ENCODE results near the gene CHRNE.

CHRNE gene

DNA sequence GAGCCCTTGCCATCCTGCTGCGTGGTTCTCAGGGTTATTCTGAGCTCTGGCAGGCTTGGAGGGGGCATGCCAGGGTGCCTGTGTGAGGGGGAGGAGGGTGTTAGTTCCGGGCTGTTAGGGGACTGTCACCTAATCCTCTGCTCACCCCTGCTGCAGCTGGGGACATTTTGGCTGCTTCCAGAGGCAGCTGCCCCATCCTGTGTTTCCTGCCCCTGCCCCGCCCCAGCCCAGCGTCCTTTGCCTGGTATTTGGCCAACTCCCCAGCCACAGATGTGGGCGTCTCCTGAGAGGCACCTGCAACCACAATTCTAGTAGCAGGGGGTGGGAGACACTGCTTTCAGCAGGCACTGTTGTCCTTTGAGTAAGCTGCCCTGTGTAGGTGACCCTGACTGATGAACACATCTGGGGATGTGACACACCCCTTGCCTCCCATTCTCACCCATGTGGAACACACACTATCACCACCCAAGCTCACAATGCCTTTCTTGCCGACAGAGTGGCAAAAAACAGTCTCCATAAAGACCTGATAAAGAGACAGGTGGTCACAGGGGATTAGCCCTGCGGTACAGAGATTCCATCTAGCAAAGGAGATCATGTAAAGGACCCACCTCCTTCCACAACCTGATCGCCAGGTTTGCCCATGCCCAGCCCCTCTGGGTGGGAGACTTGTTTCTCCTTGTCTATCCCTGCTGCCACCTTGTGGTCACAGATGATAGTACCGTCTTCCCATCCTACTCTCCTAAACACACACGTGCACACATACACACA lies at the start of gene CHRNE:
TSS of gene CHRNE (minus strand) at position 48 of the 768 bp plus-strand sequence. CDS start at position 13, 35 bp downstream.
- DNase-seq: peak; percentile 76

DNA sequence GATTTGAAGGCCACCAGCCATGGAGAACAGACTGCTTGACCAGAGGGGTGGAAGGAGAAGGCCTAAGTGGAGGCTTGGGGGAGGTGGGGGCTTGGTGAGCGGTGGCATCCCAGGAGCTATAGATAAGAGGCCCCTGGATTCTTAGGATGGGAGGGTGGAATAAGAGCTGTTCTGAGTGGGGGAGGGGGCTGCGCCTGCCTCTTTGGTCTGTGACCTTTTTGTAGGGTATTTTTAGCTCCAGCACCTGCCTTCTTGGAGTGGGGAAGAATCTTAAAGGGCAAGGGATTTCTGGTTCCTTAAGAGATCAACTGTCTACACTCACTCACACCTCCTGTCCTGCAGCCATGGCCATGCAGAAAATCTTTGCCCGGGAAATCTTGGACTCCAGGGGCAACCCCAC lies 48.6 kb upstream of the CHRNE start:
- no peak for DNase-seq

DNA sequence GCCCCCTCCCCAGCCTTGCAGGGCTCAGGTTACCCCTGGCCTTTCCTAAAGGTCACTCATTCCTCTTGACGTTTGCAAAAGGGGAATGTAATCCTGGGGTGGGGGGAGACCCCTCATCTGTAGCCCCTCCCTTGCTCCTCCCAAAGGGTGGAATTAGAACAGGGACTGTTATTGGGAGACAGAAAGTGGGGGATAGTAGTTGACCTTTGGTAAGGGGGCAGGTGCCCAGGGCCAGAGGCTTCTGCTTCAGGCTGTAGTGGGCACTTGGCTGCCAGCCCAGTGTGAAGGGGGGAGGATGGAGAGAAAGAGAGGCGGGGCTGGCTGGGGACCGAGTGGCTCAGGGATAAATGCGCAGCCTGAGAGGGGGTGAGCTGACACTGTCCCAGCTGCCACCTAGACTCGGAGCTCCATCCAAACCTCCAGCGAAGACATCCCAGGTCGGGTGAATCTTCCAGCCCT lies 47.9 kb upstream of the CHRNE start, which contains the start of gene ENO3:
TSS of gene ENO3 (plus strand) at position 374 of the 459 bp plus-strand sequence. CDS start 711 bp downstream, outside the sequence.
- no peak for DNase-seq

DNA sequence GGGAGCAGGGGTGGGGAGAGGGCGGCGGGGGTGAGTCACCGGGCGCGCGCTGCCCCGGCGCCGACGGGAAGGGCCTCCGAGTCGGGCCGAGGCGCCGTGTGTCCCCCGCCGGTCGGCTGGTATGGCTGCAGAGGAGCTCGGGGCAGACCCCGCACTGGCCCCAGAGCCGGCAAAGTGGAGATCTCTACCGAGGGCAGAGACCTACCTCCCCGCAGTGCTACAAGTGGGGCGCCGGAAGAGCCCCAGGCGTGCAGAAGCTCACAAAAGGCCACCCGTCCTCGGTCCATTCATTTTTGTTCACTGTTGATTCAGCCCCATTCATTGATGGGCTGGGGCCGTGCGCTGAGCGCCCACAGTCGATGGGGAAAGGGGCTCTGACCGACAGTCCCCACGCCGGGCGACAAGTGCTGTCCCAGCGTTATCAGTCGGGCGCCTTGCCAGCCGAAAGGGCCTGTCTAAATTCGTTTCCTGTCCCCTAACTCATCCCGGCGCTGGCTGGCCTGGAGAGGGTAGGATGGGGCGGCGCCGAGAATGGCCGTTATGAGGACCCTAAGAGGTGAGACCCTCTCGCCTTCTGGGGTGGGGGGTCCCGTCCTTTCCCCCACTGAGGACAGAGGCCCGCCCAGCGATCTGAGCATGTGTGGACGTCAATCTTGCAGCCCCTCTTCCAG lies 47.3 kb upstream of the CHRNE start:
- peak; percentile 41 for DNase-seq

DNA sequence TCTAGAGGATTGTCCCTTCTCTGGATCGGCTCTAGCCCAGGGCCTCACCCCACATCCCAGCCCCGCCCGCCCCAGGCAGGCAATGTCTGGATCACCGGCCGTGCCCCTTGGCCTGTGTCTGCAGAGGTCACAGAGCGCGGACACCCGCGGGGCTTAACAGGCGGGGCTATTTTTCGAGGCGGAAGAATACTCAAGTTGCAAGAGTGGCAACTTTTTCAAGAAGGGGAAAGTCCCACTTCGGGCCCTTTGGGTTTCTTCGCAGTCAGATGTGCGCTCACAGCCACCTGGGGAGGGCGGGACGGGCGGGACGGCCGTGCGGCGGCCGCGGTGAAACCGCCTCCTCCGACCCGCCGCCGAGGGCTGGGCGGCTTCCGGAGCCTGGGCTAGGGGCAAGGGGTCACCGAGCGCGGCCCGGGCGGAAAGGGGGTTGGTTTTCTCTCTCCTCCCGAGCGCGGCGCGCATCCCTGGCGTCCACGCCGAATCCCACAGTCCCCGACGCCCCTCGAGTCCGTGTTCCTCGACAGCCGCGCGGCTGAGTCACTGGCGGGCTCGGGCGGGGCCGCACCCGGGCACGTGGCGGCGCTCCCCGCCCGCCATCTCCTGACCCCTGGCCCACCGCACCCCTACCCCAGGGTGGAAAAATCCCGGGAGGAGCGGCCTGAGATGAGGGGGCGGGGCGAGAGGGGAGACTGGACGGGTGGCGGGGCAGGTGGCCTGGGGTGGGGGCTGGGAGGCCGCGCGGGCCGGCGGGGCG lies 46.6 kb upstream of the CHRNE start:
- DNase-seq: peak; percentile 75

DNA sequence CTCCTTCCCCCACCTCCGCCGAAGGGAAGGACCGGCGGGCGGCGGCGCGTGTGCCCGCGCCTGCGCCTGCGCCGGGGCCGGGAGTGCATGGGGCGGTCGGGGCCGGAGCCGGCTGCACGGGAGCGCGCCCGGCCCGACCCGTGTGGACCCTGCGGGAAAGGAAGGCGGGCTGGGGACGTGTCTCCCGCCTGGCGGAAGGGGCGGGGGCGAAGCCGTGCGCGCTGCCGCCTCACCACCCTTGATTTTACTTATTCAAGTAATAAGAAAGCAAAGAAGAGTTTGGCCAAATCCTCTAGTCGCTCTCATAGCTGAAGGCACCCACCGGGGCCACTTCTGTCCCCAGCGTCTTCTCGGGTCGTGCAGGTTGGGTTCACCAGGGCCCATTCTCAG lies 46.0 kb upstream of the CHRNE start:
- DNase-seq: peak; percentile 76

DNA sequence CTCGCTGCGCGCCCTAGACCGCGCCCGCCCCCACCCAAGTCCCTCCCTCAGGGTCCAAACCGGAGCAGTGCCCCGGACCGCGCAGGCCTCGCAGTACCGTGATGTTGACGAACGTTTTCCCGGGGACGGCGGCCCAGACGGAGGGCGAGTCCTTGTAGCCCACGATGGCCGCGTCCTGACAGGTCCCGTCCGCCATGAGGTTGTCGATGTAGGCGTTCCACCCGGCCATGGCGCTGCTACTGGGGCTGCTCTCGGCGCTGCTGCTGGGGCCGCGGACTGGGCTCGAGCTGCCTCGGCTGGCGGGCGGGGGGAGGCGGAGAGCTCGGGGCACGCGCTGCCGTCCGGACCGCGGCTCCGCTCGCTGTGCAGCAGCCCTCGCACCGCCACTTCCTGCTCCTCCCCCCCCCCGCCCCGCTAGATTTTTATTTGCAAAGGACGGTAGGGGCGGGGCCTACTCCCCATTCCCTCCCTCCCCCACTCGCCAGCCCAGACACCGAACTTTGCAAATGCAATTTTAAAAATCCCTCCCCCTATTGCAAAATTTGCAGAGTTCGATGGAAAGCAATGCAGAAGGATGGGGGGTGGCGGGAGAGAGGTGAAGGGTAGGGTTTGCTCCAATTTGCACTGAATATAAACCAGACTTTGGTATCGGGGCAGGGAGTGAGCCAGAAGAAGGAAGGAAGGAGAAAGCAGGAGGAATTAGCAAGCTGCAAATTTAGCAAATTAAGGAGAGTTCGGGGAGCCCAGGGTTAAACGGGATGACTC lies 45.5 kb upstream of the CHRNE start, which contains the start of gene PFN1:
TSS of gene PFN1 (minus strand) at position 365 of the 765 bp plus-strand sequence. CDS start at position 229, 136 bp downstream.
- peak; percentile 93 for DNase-seq

DNA sequence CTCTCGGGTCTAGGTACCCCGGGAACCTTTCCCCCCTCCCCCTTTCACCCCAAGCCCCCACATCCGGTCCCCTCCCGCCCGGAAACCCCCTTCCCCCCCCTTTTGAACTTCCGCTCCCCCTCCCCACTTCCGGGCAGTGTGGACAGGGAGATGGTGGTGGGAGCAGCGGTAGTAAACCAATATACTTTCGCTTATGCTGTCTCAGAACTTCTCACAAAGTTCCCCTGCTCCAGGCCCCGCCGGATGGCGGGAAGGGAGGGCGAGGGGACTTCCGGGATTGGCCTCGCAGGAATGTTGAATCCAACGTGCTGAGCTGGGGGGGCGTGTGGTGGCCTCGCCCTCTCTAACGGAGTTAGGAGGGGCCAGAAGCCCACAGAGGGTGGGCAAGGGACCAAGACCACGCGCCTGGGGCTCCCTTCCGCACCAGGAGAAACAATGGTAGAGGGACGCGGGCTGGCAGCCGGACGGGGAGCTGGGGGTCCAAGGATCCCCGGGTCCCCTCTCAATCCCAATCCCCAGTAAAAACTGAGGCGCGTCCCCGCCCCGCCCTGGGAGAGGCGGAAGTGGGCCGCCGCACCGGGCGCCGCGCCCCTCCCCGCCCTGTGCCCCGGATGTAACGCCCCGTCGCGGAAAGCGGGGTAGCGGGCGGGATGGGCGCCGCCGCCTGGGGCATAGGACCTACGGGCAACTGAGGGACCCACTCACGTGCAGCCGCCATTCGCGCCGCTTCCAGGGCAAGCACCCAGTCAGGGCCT lies 44.7 kb upstream of the CHRNE start:
- DNase-seq: peak; percentile 72

DNA sequence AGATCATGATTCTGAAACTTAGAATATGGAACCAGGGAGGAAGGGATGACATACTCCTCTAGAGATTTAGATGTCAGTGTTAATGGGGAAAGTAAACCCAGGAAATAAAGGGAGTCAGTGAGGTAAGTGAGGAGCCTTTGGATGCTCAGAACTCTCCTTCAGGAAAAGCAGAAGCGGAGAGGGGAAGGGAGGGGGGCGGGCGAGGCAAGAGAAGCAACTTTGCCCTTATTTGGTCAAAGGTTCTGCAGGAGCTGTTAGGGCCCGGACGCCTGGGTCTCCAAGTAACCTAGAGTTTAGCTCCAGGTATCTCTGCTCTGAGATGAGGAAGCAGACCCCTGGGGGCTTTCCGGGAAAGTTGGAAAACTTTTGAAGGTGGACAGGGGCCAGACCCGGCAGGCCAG lies 44.1 kb upstream of the CHRNE start:
- peak; percentile 27 for DNase-seq

DNA sequence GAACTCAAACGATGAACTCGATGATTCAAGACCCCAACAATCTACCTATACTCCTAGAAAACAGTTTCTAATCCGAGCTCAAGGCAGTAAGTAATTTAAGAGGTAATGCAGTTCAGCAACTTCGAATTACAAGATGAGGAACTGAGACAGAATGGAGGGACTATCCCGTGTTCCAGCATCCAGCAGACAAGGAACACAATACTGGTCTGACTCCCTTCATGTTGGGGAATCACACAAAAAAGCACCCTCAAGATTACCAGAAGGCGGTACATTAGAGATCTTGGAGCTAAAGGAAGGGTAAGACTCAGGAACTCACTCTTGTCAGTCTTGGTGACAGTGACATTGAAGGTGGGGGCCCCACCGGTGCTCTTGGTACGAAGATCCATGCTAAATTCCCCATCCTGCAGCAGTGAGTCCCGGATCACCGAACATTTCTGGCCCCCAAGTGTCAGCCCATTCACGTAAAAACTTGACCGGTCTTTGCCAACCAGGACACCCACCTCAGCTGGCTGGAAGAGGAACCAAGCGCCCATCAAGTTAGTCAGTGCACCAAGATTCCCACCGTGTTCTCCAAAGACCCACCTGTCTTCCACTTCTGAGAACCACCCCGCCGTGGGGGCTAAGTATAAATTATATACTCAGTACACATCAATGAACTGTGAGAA lies 43.5 kb upstream of the CHRNE start:
- DNase-seq: no peak

DNA sequence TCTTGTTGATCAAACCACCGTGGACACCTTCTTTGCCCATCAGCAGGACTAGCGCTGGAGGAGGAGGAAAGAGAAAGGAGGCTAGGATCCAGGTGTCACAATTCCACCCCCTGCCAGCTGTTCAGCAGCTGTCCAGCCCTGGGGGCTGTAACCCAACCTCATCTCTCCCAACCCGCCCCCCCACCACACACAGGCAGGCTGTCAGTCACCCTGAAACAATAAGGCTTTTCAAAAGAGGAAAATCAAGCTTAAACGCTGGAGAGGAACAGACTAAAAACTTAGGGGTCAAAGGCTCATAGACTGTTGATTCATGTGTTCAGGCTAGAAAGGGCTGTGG lies 43.0 kb upstream of the CHRNE start:
- no peak for DNase-seq

DNA sequence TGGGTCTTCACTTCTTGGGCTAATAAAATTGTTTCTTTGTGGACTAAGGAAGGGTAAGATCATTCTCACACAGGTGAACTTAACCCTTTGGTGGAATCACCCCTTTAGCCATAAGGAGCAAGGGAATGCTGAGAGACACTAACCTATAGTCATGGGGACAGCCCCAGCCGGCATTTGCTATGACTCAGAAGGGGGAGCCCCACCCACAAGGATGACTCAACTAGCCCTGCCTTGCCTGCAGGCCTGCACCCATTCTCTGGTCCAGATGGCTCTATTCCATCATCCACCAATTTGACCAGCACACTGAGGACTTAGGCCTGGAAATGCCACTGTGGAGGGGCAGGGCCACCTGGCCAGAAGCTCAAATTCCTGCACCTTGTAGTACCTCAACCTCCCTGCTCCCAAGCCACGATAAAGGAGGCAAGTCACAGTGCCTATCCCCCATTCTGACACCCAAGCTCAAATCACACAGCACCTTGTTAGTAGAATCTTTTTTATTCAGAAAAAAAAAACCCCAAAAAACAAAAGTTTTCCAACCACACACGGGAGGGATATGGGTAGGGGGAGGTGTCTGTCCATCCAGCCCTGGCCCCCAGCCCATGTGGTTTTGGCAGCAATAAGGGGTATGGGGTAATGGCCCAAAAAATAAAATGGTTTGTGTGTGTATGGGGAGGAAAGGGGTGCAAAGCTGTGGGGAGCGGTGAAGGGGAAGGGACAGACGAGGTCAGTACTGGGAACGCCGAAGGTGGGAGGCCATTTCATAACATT lies 42.5 kb upstream of the CHRNE start:
- DNase-seq: peak; percentile 88

DNA sequence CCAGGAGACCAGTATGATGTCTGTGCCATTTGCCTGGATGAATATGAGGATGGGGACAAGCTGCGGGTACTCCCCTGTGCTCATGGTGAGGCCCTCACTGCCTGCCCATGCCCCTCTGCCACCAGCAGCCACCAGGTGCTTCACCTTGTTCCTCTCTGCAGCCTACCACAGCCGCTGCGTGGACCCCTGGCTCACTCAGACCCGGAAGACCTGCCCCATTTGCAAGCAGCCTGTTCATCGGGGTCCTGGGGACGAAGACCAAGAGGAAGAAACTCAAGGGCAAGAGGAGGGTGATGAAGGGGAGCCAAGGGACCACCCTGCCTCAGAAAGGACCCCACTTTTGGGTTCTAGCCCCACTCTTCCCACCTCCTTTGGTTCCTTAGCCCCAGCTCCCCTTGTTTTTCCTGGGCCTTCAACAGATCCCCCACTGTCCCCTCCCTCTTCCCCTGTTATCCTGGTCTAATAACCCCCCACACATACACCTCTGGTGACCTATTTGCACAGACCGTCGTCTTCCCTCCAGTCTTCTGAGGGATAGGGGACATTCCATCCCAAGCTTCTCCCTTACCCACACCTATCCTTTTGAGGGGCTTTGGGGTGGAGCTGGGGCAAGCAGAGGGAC lies 41.8 kb upstream of the CHRNE start:
- DNase-seq: peak; percentile 28

DNA sequence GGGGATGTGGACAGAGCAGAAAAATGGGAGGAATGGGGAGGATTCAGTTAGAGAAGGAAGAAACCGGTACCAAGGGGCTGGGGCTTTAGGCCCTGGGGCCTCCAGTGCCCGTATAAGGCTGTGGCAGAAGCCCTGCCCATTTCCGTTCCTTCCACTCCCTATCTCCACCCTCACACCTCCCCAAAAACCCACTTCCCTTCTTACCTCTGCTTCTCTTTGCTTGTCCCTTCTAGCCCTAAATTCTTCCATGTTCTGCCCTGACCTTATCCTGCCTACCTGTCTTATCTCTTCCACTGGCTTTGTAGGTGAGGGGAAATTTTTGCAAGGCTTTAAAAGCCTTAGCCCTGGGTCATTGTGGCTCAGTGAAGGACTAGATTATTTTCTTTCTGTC lies 41.3 kb upstream of the CHRNE start:
- no peak for DNase-seq

DNA sequence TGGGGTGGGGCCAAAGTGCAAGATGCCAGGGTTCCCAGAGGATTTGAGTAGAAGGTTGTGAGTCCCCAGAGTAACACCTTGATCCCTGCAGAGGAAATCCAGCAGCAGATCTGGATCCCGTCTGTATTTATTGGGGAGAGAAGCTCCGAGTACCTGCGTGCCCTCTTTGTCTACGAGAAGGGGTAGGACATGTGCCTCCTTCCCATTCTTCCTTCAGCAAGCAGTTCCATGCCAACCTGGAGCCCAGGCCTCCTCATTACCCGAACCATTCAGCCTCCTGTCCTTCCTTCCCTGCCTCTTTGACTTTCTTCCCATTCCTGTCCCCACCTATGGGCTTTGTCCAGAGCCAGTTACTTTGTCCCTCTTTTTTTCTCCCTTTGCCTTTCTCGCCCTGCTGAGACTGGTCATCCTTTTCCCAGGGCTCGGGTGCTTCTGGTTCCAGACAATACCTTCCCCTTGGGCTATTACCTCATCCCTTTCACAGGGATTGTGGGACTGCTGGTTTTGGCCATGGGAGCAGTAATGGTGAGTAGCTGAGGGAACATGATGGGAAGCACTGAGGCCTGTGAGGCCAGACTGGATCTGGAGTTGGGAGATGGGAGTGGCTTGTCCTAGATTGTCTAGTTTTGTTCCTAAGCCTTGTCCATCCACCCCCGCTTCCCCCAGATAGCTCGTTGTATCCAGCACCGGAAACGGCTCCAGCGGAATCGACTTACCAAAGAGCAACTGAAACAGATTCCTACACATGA lies 40.0 kb upstream of the CHRNE start:
- no peak for DNase-seq

DNA sequence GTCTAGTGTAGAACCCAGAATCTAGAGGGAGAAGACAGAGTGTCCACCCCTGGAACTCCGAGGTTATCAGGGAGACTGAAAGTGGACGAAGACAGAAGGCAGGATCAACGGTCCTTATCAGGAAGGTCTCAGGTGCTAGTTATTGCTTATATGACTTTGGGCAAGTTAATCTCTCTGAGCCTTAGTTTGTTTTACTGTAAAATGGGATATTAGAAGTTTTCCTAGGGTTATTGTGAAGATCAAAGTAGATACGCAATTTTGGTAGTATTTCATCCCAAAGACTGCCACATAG lies 38.4 kb upstream of the CHRNE start:
- no peak for DNase-seq

DNA sequence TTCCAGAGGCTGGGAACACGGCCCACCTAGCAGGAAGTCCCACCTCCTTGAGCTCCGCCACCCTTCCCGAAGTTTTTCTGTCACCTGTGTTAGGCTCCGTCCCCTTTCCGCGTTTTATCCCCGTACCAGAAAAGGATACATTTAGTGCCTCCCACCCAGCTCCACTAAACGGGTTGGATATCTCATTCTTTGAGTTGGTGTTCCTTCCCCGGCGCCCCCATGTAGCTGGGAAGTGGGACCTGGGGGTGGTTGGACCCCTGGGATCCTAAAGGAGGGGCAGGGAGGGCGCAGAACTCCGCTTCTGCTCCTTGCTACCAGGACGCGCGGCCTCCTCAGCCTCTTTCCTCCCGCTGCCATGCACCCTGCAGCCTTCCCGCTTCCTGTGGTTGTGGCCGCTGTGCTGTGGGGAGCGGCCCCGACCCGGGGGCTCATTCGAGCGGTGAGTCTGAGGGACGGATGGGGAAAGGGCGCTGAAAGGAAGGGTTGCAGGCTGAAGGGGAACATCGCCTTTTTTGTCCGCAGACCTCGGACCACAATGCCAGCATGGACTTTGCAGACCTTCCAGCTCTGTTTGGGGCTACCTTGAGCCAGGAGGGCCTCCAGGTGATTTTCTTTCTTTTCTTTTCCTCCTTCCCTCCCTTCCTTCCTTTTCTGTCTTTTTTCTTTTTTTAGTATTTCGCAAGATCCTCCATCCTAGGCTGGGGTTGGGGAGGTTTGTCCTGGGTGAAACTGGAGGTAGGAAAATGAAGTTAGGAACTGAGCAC lies 37.8 kb upstream of the CHRNE start:
- DNase-seq: peak; percentile 28

DNA sequence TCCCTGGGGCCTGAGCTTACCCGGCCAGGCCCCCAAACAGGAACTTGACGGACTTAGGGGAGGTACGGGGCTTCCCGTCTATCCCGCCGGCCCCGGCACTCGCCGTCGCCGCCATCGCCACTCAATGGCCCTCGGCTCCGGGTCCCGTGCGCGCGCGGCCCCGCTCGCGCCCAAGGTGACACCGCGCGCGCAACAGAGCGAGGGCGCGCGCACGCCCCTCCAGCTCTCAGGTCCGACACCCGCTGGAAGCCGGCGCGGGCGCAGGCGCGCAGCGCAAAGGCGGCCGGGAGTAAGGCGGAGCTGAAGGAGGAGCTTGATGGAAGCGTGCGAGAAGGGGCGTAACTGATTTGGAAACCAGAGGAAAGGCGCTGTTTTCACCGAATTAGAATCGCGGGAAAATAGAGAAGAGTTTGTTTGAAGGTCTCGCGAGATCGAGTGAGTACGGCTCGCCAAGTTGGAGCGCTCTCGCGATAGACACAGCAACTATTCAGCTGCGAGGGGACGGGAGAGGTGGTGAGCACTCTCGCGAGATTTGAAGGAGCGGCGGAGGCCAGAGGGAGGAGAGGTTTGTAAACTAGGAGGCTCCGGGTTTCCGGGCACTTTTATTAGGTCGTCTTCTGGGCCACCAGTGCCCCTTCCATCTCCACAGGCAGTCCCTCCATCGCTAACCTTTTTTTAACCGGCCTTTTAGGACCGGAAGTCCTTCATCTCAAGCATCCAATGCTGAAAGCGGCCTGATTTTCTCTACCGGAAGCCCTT lies 37.1 kb upstream of the CHRNE start, which contains the start of the genes RNF167 and SLC25A11:
TSS of gene RNF167 (plus strand) at position 473 of the 759 bp plus-strand sequence. CDS start 642 bp downstream, outside the sequence.
TSS of gene SLC25A11 (minus strand) at position 251 of the 759 bp plus-strand sequence. CDS start at position 115, 136 bp downstream.
- DNase-seq: peak; percentile 95
